SK-N-MC (cell line): ENCODE results near the gene MOCS1.

Source experiments
- EZH2 ChIP-seq: fragments of 200-600 bp; sonication (generic); IDR thresholded peaks from one replicate; pipeline ENCODE4 v1.6.1; 2017; ENCODE audit warnings: antibody characterized with exemption
- FOXP2 ChIP-seq: optimal IDR thresholded peaks from 2 replicates; pipeline ENCODE3; 2011; ENCODE audit warnings: mild to moderate bottlenecking, moderate library complexity; ENCODE audit not compliant: insufficient read depth; ENCODE audit errors: extremely low read length, control extremely low read depth
- POLR2AphosphoS5 ChIP-seq: IDR thresholded peaks from 2 replicates; pipeline ENCODE4 v1.6.1; 2012; ENCODE audit warnings: mild to moderate bottlenecking, low read depth, low read length, borderline replicate concordance

DNA sequence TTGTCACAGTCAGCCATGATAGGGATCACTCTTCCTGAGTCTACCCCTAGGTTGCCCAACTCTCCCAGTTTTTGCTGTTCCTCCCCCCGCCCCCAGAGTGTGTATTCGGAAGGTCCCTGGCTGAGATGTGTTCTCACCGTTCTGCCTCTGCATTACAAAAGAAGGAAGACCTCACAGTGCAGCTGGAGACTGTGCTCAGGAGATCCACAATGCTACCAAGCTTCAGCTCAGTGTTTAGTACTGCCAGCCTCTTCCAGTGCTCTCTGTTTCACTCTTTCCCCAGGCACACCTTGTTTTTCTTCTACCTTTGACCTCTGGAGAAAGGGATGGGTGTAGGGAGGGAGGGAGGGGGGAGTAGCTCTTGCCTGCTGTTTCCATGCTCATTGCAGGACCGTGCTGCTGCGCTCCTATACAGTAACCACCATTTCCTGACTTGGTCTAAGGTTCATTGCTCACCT lies 13.4 kb upstream of the MOCS1 start:
- TF ChIP-seq POLR2AphosphoS5, result no peak
- no peak for TF ChIP-seq EZH2
- no peak for TF ChIP-seq FOXP2
